Measurements from ENCODE around the gene TRAF1.

DNA sequence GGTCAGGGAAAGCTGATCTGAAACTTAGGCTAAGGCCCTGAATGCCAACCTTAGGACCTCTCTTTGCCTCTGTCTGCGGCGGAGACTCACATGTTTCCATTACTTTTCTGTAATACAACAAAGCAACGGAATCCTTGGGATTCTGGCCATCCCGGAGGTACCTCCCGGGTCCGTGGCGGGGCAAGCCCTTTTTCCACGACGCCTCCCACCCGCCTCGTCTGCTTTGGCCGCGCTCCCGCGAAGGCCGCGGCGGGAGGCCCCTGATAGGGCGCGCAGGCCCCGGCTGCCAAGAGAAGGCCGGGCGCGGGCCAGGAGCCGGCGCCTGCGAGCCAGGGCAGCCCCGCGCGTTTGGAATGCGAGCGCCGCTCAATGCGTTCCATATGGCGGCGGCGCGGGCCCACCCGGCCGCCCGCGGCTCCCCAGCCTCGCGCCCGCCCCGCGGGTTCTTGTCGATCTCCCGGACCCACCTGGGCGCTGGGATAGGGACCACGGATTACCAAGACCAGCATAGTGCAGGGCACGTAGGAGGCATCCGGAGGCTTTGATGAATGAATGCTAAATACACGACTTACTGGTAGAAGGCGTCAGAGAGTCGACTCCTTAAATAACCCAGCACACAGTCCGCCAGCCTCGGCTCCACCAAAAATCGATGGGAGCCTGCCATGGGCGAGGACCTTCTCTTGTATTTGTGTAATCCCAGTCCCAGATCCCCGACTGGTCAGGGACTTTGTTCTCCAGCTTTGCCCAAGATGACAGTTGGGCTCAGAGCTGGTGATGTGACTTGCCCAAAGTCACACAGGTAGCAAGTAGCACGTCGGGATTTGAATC lies 32.1 kb downstream of the TRAF1 start:
- TF ChIP-seq ELF4 (CRISPR knock-in tag; IDR thresholded peaks at IDR 0.05; ENCODE audit: low read depth) = no peak
- TF ChIP-seq, protein P1, sequence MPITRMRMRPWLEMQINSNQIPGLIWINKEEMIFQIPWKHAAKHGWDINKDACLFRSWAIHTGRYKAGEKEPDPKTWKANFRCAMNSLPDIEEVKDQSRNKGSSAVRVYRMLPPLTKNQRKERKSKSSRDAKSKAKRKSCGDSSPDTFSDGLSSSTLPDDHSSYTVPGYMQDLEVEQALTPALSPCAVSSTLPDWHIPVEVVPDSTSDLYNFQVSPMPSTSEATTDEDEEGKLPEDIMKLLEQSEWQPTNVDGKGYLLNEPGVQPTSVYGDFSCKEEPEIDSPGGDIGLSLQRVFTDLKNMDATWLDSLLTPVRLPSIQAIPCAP (CRISPR knock-in tag; IDR thresholded peaks at IDR 0.05) = no peak
- TF ChIP-seq, protein P2, sequence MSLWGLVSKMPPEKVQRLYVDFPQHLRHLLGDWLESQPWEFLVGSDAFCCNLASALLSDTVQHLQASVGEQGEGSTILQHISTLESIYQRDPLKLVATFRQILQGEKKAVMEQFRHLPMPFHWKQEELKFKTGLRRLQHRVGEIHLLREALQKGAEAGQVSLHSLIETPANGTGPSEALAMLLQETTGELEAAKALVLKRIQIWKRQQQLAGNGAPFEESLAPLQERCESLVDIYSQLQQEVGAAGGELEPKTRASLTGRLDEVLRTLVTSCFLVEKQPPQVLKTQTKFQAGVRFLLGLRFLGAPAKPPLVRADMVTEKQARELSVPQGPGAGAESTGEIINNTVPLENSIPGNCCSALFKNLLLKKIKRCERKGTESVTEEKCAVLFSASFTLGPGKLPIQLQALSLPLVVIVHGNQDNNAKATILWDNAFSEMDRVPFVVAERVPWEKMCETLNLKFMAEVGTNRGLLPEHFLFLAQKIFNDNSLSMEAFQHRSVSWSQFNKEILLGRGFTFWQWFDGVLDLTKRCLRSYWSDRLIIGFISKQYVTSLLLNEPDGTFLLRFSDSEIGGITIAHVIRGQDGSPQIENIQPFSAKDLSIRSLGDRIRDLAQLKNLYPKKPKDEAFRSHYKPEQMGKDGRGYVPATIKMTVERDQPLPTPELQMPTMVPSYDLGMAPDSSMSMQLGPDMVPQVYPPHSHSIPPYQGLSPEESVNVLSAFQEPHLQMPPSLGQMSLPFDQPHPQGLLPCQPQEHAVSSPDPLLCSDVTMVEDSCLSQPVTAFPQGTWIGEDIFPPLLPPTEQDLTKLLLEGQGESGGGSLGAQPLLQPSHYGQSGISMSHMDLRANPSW (CRISPR knock-in tag; conservative IDR thresholded peaks at IDR 0.05; ENCODE audit: low read depth) = no peak
- TF ChIP-seq, protein P3, sequence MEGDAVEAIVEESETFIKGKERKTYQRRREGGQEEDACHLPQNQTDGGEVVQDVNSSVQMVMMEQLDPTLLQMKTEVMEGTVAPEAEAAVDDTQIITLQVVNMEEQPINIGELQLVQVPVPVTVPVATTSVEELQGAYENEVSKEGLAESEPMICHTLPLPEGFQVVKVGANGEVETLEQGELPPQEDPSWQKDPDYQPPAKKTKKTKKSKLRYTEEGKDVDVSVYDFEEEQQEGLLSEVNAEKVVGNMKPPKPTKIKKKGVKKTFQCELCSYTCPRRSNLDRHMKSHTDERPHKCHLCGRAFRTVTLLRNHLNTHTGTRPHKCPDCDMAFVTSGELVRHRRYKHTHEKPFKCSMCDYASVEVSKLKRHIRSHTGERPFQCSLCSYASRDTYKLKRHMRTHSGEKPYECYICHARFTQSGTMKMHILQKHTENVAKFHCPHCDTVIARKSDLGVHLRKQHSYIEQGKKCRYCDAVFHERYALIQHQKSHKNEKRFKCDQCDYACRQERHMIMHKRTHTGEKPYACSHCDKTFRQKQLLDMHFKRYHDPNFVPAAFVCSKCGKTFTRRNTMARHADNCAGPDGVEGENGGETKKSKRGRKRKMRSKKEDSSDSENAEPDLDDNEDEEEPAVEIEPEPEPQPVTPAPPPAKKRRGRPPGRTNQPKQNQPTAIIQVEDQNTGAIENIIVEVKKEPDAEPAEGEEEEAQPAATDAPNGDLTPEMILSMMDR (IDR thresholded peaks at IDR 0.05) = no peak
- TF ChIP-seq, protein P4, sequence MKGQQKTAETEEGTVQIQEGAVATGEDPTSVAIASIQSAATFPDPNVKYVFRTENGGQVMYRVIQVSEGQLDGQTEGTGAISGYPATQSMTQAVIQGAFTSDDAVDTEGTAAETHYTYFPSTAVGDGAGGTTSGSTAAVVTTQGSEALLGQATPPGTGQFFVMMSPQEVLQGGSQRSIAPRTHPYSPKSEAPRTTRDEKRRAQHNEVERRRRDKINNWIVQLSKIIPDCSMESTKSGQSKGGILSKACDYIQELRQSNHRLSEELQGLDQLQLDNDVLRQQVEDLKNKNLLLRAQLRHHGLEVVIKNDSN (CRISPR knock-in tag; IDR thresholded peaks at IDR 0.05) = no peak
- TF ChIP-seq, protein P5, sequence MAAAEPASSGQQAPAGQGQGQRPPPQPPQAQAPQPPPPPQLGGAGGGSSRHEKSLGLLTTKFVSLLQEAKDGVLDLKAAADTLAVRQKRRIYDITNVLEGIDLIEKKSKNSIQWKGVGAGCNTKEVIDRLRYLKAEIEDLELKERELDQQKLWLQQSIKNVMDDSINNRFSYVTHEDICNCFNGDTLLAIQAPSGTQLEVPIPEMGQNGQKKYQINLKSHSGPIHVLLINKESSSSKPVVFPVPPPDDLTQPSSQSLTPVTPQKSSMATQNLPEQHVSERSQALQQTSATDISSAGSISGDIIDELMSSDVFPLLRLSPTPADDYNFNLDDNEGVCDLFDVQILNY (CRISPR knock-in tag; IDR thresholded peaks at IDR 0.05) = no peak
- TF ChIP-seq, protein P6, sequence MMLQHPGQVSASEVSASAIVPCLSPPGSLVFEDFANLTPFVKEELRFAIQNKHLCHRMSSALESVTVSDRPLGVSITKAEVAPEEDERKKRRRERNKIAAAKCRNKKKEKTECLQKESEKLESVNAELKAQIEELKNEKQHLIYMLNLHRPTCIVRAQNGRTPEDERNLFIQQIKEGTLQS (CRISPR knock-in tag; conservative IDR thresholded peaks at IDR 0.05) = no peak
- no peak for TF ChIP-seq CREM (CRISPR knock-in tag; IDR thresholded peaks at IDR 0.05)
- TF ChIP-seq NR3C1 (CRISPR knock-in tag; conservative IDR thresholded peaks at IDR 0.05; ENCODE audit: low read depth) = no peak
- TF ChIP-seq CBFB (CRISPR knock-in tag; IDR thresholded peaks at IDR 0.05; ENCODE audit: low read depth) = no peak
- TF ChIP-seq TEAD4 (CRISPR knock-in tag; IDR thresholded peaks at IDR 0.05) = no peak
- TF ChIP-seq SP1 (CRISPR knock-in tag; conservative IDR thresholded peaks at IDR 0.05) = no peak

Data from WTC11 (cell line).